NB4 (cell line): ENCODE measurements around the gene FHIT.

Source experiments
- POLR2A ChIP-seq: IDR thresholded peaks from 2 replicates; pipeline ENCODE4 v1.6.1; 2011; ENCODE audit warnings: mild to moderate bottlenecking; ENCODE audit not compliant: insufficient read length; ENCODE audit errors: extremely low read depth
- TF ChIP-seq, protein P1 (sequence below): IDR thresholded peaks from one replicate; pipeline ENCODE4 v1.5.1; 2012; ENCODE audit warnings: low read depth, low read length

DNA sequence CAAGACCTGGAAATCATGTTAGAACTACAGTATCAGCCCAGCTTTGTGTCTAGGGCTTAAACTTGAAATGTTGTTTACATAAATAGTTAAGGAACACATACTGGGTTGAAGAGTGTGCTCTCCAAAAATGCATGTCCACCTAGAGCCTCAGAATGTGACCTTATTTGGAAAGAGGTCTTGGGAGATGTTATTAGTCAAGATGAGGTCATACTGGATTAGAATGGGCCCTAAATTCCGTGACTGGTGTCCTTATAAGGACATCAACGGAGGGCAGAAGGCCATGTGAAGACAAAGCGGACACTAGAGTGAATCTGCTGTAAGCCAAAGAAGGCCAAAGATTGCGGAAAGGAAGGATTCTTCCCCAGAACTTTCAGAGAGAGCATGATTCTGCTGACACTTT, 1442.2 kb downstream of the FHIT start:
- TF ChIP-seq POLR2A = no peak
- TF ChIP-seq, protein P1, sequence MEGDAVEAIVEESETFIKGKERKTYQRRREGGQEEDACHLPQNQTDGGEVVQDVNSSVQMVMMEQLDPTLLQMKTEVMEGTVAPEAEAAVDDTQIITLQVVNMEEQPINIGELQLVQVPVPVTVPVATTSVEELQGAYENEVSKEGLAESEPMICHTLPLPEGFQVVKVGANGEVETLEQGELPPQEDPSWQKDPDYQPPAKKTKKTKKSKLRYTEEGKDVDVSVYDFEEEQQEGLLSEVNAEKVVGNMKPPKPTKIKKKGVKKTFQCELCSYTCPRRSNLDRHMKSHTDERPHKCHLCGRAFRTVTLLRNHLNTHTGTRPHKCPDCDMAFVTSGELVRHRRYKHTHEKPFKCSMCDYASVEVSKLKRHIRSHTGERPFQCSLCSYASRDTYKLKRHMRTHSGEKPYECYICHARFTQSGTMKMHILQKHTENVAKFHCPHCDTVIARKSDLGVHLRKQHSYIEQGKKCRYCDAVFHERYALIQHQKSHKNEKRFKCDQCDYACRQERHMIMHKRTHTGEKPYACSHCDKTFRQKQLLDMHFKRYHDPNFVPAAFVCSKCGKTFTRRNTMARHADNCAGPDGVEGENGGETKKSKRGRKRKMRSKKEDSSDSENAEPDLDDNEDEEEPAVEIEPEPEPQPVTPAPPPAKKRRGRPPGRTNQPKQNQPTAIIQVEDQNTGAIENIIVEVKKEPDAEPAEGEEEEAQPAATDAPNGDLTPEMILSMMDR = no peak
